GM10248 (cell line): ENCODE data around the gene DLX5.

Experiments used
- CTCF ChIA-PET: fragments of 300-600 bp; sonication (Branson Sonifier 250); formaldehyde crosslinking; extraction: SDS; loops from one replicate; lab custom pipeline; 2021; ENCODE audit warnings: antibody characterized with exemption; lab: Yijun Ruan, JAX
- POLR2A ChIA-PET: fragments of 350-650 bp; sonication (Branson Sonifier 250); formaldehyde crosslinking; extraction: SDS; loops from one replicate; lab custom pipeline; 2020; ENCODE audit warnings: antibody characterized with exemption; lab: Yijun Ruan, JAX
- DNase-seq: peaks from one replicate; pipeline ENCODE4 v3.0.0; 2012; ENCODE audit errors: extremely low spot score
- CTCF ChIP-seq: IDR thresholded peaks from 2 replicates; pipeline ENCODE4 v1.5.1; 2012; ENCODE audit warnings: mild to moderate bottlenecking, low read depth; ENCODE audit errors: extremely low read depth, missing control alignments, control extremely low read depth

Gene DLX5

GRCh38 chr7:96996958-96997511 is 27.6 kb downstream of the DLX5 start:
- TF ChIP-seq CTCF, result no peak
- ChIA-PET CTCF (interaction anchor here (2.0 kb wide), 1 partner anchor 30 kb away, joined by 7 read pairs; no protein-coding TSS in a partner anchor), POLR2A (no interaction called here)
- DNase-seq, result no peak

DNA sequence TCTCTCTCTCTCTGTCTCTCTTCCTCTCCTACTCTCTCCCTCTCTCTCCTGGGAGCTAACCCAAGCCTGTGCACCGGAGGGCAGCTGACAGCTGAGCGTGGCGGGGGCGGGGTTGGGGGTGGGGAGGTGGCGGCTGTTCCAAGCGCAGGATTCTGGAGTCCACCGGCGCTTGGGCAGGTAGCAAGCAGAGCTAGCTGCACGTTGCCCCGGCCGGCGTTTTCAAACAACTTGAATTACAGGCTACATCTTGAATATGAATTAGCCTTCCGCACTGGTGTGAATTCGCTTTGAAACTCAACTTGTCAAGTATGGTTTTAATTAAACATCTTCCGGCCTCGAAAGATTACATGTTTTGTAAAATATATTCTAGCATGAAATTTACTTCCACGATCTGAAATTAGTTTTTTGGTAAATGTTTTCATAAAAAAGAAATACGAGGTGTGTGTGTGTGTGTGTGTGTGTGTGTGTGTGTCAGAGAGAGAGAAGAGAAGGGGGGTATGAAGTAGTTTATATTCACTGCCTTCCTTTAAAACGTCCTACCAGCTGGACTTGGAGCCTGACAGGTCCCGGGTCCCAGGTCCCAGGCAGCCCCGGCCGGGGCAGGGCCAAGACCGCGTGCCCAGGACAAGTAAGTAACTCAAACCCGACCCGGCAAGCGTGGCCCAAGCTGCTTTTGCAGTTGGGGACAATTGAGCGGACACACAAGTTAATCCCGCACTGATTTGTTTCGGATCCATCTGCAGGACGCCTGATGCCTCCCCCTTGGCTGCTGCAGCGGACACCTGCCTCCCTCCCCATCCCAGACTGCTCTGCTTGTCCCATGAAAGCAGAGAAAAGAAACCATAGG is 28.3 kb downstream of the DLX5 start:
- POLR2A ChIA-PET, result no interaction called here
- no peak for TF ChIP-seq CTCF
- no peak for DNase-seq
- CTCF ChIA-PET, result interaction anchor here (2.0 kb wide), 1 partner anchor 31 kb away, joined by 7 read pairs; no protein-coding TSS in a partner anchor

- ChIA-PET POLR2A (no interaction called here), CTCF (interaction anchor here (2.0 kb wide), 1 partner anchor 31 kb away, joined by 7 read pairs; no protein-coding TSS in a partner anchor)
- no peak for DNase-seq
- TF ChIP-seq CTCF, result no peak
Observed at GRCh38 chr7:96995406-96996110, 29.1 kb downstream of the DLX5 start.

DNA sequence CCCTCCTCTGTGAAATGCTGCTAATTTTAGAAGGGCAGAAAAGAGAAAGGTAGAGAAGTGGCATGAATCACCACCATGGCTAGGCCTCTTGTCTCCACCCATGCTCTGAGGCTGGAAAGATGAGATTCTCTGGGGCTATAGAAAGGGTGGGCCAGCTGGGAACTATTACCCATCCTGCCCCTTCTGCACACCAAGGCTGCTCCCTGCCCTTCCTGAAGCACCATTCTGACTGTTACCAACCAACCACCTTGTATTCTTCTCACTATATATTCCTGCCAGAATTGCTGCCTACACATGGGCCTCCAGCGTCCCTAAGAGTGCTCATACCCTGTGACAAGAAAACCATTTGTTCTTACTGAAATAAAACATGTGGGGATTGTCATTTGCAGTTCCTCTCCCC is 30.7 kb downstream of the DLX5 start:
- no peak for DNase-seq
- POLR2A ChIA-PET, result no interaction called here
- no peak for TF ChIP-seq CTCF
- CTCF ChIA-PET, result interaction anchor here (1.9 kb wide), 1 partner anchor 34 kb away, joined by 8 read pairs; no protein-coding TSS in a partner anchor

DNA sequence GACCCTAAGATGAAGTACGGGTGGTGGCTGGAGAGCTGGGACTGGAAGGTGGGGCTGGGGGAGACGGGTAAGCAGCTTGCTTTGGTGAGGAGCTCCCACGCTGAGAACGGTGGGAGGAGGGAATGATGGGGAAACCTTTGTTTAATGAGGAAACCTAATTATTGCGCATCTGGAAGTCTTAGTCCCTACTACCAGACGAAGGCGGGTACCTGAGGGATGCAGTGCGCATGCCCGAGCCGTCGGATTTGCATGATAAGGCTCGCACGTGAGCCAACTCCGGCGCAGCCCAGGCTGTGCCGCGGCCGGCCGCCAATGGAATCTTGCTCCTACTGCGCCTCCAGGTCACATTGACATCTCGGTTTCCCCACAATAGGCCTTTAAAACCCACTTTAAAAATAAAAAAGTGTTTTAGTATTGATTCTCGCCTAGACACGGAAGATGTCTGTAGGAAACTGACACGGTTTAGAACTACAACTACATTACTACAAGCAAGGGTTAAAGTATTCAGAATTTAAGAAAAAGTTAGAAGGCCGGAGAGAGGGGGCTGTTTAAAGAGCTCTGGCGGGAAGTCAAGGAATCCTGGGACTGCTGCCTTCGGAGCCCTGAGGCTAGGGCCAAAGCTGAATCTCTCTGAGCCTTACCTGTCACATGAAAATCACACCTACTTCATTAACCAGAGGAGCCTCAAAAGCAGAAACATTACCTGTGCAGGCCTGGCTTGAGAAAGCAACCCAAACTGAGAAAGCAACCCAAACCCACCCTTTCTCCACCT is 31.4 kb downstream of the DLX5 start:
- no peak for DNase-seq
- ChIA-PET POLR2A (no interaction called here), CTCF (interaction anchor here (1.0 to 1.9 kb wide), 3 partner anchors 11 to 34 kb away, joined by 3 to 8 read pairs (median 3); no protein-coding TSS in a partner anchor)
- TF ChIP-seq CTCF, result no peak
